ENCODE results near the gene IL24.

- TF ChIP-seq CTCF (IDR thresholded peaks at IDR 0.05) (no peak), POLR2A (IDR thresholded peaks at IDR 0.05) (no peak)
Measured at GRCh38 chr1:206859082-206859521, 38.1 kb upstream of the IL24 start.

Data from uterus (tissue), 2 donors.